Large intestine (tissue), 12 donors: ENCODE measurements around the gene NAMPT. TPM values are rescaled to one million over a fixed set of nuclear protein-coding genes. Genes with fewer than 3 reads are reported as not detected.
"Not testable (repeated sequence)": the region's sequence is repeated elsewhere in the genome, so short reads cannot be mapped to it uniquely, and the experiment has no call there.

Experiments
- DNase-seq, 2 donors: peaks; one replicate each; pipeline versions ENCODE4 v3.0.0 to v3.0.0-alpha.2; 2013
- H3K27ac ChIP-seq: one replicate; pipeline ENCODE4 v1.5.1; 2013; ENCODE audit warnings: low read length
- H3K27me3 ChIP-seq: 2 replicates; pipeline ENCODE4 v1.6.1; 2013; ENCODE audit warnings: low read length; ENCODE audit not compliant: control insufficient read depth, insufficient read depth
- H3K36me3 ChIP-seq: 2 replicates; pipeline ENCODE4 v1.6.1; 2013; ENCODE audit warnings: low read length; ENCODE audit not compliant: control insufficient read depth, insufficient read depth
- H3K4me1 ChIP-seq: one replicate; pipeline ENCODE4 v1.6.1; 2013; ENCODE audit warnings: low read length; ENCODE audit not compliant: control insufficient read depth, insufficient read depth
- H3K4me3 ChIP-seq: one replicate; pipeline ENCODE4 v1.5.1; 2013; ENCODE audit warnings: low read length
- H3K9me3 ChIP-seq: one replicate; pipeline ENCODE4 v1.6.1; 2013; ENCODE audit warnings: mild to moderate bottlenecking, low read depth, low read length, moderate library complexity; ENCODE audit not compliant: control insufficient read depth
- WGBS: methylation state at CpG from one replicate; pipeline ENCODE4 v1.1.5; 2013; ENCODE audit warnings: low lambda C conversion rate; ENCODE audit not compliant: insufficient coverage; 5-methylcytosine and 5-hydroxymethylcytosine counted together
- long read RNA-seq, 11 donors: transcript quantifications; one replicate each; lab custom pipeline, GENCODE V29; 2026
- polyA plus RNA-seq: library from polyadenylated mRNA; unstranded; fragments of 120-200 nt; gene quantifications from one replicate; pipeline ENCODE4 v1.2.1, GENCODE V29; 2013

Gene NAMPT
- 111 TPM for polyA plus RNA-seq
- long read RNA-seq, donor 1, full-length matches to known transcripts, result 6 of 6 reads
- long read RNA-seq, donor 1, partial matches to known transcripts, result 0 of 6 reads
- long read RNA-seq, donor 1, other reads (novel, unspliced or antisense), result 0 of 6 reads
- long read RNA-seq, donor 2, full-length matches to known transcripts, result 37 of 37 reads
- long read RNA-seq, donor 2, partial matches to known transcripts, result 0 of 37 reads
- long read RNA-seq, donor 2, other reads (novel, unspliced or antisense), result 0 of 37 reads
- long read RNA-seq, donor 3, full-length matches to known transcripts, result 22 of 36 reads
- long read RNA-seq, donor 3, partial matches to known transcripts, result 14 of 36 reads
- long read RNA-seq, donor 3, other reads (novel, unspliced or antisense), result 0 of 36 reads
- long read RNA-seq, donor 4, full-length matches to known transcripts, result 2 of 2 reads
- long read RNA-seq, donor 4, partial matches to known transcripts, result 0 of 2 reads
- long read RNA-seq, donor 4, other reads (novel, unspliced or antisense), result 0 of 2 reads
- long read RNA-seq, donor 5, full-length matches to known transcripts, result 10 of 10 reads
- long read RNA-seq, donor 5, partial matches to known transcripts, result 0 of 10 reads
- long read RNA-seq, donor 5, other reads (novel, unspliced or antisense), result 0 of 10 reads
- long read RNA-seq, donor 6, full-length matches to known transcripts, result 31 of 31 reads
- long read RNA-seq, donor 6, partial matches to known transcripts, result 0 of 31 reads
- long read RNA-seq, donor 6, other reads (novel, unspliced or antisense), result 0 of 31 reads
- long read RNA-seq, donor 7, full-length matches to known transcripts, result 8 of 8 reads
- long read RNA-seq, donor 7, partial matches to known transcripts, result 0 of 8 reads
- long read RNA-seq, donor 7, other reads (novel, unspliced or antisense), result 0 of 8 reads
- long read RNA-seq, donor 8, full-length matches to known transcripts, result 27 of 27 reads
- long read RNA-seq, donor 8, partial matches to known transcripts, result 0 of 27 reads
- long read RNA-seq, donor 8, other reads (novel, unspliced or antisense), result 0 of 27 reads
- long read RNA-seq, donor 9, full-length matches to known transcripts, result 18 of 18 reads
- long read RNA-seq, donor 9, partial matches to known transcripts, result 0 of 18 reads
- long read RNA-seq, donor 9, other reads (novel, unspliced or antisense), result 0 of 18 reads
- long read RNA-seq, donor 10, full-length matches to known transcripts, result 28 of 28 reads
- long read RNA-seq, donor 10, partial matches to known transcripts, result 0 of 28 reads
- long read RNA-seq, donor 10, other reads (novel, unspliced or antisense), result 0 of 28 reads
- long read RNA-seq, donor 11, full-length matches to known transcripts, result 18 of 18 reads
- long read RNA-seq, donor 11, partial matches to known transcripts, result 0 of 18 reads
- long read RNA-seq, donor 11, other reads (novel, unspliced or antisense), result 0 of 18 reads

GRCh38 chr7:106284714-106285050 is at the start of gene NAMPT:
Gene NAMPT (minus strand): TSS chr7:106284983. CDS start chr7:106284884, 99 bp downstream.
- Histone ChIP-seq H3K36me3 (no peaks in the 10 kb centered on the region), H3K27ac (peak within 1 kb of the TSS; percentile 100), H3K4me1 (peaks cover 3% of the 10 kb centered on the region), H3K9me3 (no peaks in the 10 kb centered on the region), H3K4me3 (peak within 1 kb of the TSS; percentile 92), H3K27me3 (no peaks in the 10 kb centered on the region)
- DNase-seq, result no peak
- WGBS, result no CpG with 5 or more reads among the region's 32 CpGs

- no peak overlapping the region for H3K4me3 ChIP-seq
- no peaks in the 10 kb centered on the region for H3K4me1 ChIP-seq
- H3K27me3 ChIP-seq, result no peaks in the 10 kb centered on the region
- 83% methylated on average over 1 of the region's 4 CpGs for WGBS
- no peak for DNase-seq
- H3K9me3 ChIP-seq, result no peaks in the 10 kb centered on the region
- H3K27ac ChIP-seq, result no peak overlapping the region
- H3K36me3 ChIP-seq, result no peaks in the 10 kb centered on the region
These were observed 47.4 kb upstream of the NAMPT start for GRCh38 chr7:106332201-106332600.

- WGBS, result no CpG with 5 or more reads among the region's 3 CpGs
- H3K4me3 ChIP-seq, result no peak overlapping the region
- no peaks in the 10 kb centered on the region for H3K9me3 ChIP-seq
- H3K4me1 ChIP-seq, result no peaks in the 10 kb centered on the region
- DNase-seq, result no peak
- no peaks in the 10 kb centered on the region for H3K36me3 ChIP-seq
- no peaks in the 10 kb centered on the region for H3K27me3 ChIP-seq
- H3K27ac ChIP-seq, result no peak overlapping the region
These were observed 46.8 kb upstream of the NAMPT start for GRCh38 chr7:106331441-106332175.

- no peaks in the 10 kb centered on the region for H3K36me3 ChIP-seq
- H3K4me3 ChIP-seq, result no peak overlapping the region
- H3K9me3 ChIP-seq, result no peaks in the 10 kb centered on the region
- H3K27me3 ChIP-seq, result no peaks in the 10 kb centered on the region
- DNase-seq, result no peak
- no peaks in the 10 kb centered on the region for H3K4me1 ChIP-seq
- H3K27ac ChIP-seq, result no peak overlapping the region
These were observed 45.4 kb upstream of the NAMPT start for GRCh38 chr7:106329971-106330733.

- no peak overlapping the region for H3K4me3 ChIP-seq
- no peak overlapping the region for H3K27ac ChIP-seq
- WGBS, result no CpG with 5 or more reads among the region's 1 CpG
- no peak for DNase-seq
- no peaks in the 10 kb centered on the region for H3K36me3 ChIP-seq
- H3K27me3 ChIP-seq, result no peaks in the 10 kb centered on the region
- H3K9me3 ChIP-seq, result no peaks in the 10 kb centered on the region
- no peaks in the 10 kb centered on the region for H3K4me1 ChIP-seq
These were observed 44.6 kb upstream of the NAMPT start for GRCh38 chr7:106329408-106329807.

GRCh38 chr7:106327538-106328481 is 43.0 kb upstream of the NAMPT start:
- no peaks in the 10 kb centered on the region for H3K9me3 ChIP-seq
- no peak for DNase-seq
- H3K36me3 ChIP-seq, result no peaks in the 10 kb centered on the region
- no peaks in the 10 kb centered on the region for H3K27me3 ChIP-seq
- no peak overlapping the region for H3K4me3 ChIP-seq
- H3K27ac ChIP-seq, result no peak overlapping the region
- no peaks in the 10 kb centered on the region for H3K4me1 ChIP-seq
- WGBS, result 47% methylated on average over 3 of the region's 11 CpGs

- WGBS, result 83% methylated on average over 1 of the region's 7 CpGs
- no peak overlapping the region for H3K27ac ChIP-seq
- no peak for DNase-seq
- H3K4me3 ChIP-seq, result no peak overlapping the region
- H3K27me3 ChIP-seq, result no peaks in the 10 kb centered on the region
- H3K4me1 ChIP-seq, result no peaks in the 10 kb centered on the region
- H3K9me3 ChIP-seq, result no peaks in the 10 kb centered on the region
- H3K36me3 ChIP-seq, result no peaks in the 10 kb centered on the region
These were observed 42.1 kb upstream of the NAMPT start for GRCh38 chr7:106326594-106327537.

GRCh38 chr7:106324509-106324908 is 39.7 kb upstream of the NAMPT start:
- H3K36me3 ChIP-seq, DNase-seq, H3K4me3 ChIP-seq, H3K27ac ChIP-seq, H3K4me1 ChIP-seq, H3K27me3 ChIP-seq, H3K9me3 ChIP-seq: not testable (repeated sequence)
- no CpG with 5 or more reads among the region's 2 CpGs for WGBS
